ENCODE data around the gene UMAD1. TPM values are rescaled to one million over a fixed set of nuclear protein-coding genes. Genes with fewer than 3 reads are reported as not detected.

Gene UMAD1
- total RNA-seq, 2 experiments from 2014 or later = 11.0 to 15.3 TPM

DNA sequence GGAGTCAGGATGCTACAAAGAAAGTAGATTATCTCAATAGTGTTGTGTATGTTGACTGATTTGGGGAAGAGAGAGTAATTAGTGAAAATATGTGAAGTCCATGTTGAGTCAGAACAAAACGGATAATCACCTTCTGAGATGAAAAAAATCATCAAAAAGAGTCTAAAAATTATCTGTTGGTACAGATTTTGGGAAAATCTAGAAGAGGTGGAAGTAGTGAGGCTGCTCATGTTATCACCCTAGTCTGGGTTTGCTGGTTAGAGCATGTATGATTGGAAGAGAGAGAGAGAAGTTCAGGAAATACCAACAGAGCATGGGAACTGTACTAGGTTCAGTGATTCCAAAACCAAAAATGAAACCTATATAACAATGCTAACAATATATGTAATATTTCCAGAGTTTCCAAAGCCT, 65.6 kb downstream of the UMAD1 start:
- H3K36me3 ChIP-seq (ENCODE audit: insufficient read depth, low read length) = no peaks in the 10 kb centered on the region
- no peak overlapping the region for H3K4me3 ChIP-seq (ENCODE audit: low read length)
- no peaks in the 10 kb centered on the region for H3K27me3 Mint-ChIP-seq
- H3K4me1 Mint-ChIP-seq (ENCODE audit: low read depth) = peaks cover 26% of the 10 kb centered on the region
- TF ChIP-seq, protein P1, sequence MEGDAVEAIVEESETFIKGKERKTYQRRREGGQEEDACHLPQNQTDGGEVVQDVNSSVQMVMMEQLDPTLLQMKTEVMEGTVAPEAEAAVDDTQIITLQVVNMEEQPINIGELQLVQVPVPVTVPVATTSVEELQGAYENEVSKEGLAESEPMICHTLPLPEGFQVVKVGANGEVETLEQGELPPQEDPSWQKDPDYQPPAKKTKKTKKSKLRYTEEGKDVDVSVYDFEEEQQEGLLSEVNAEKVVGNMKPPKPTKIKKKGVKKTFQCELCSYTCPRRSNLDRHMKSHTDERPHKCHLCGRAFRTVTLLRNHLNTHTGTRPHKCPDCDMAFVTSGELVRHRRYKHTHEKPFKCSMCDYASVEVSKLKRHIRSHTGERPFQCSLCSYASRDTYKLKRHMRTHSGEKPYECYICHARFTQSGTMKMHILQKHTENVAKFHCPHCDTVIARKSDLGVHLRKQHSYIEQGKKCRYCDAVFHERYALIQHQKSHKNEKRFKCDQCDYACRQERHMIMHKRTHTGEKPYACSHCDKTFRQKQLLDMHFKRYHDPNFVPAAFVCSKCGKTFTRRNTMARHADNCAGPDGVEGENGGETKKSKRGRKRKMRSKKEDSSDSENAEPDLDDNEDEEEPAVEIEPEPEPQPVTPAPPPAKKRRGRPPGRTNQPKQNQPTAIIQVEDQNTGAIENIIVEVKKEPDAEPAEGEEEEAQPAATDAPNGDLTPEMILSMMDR (IDR thresholded peaks at IDR 0.05) = no peak
- H3K9me3 ChIP-seq (ENCODE audit: control insufficient read depth in 1 of 2, insufficient read depth in 1 of 2, low read length in 2 of 2) = no peaks in the 10 kb centered on the region
- peaks cover 9% of the 10 kb centered on the region for H3K36me3 Mint-ChIP-seq (ENCODE audit: low read depth)
- DNase-seq = no peak
- no peak for ATAC-seq (ENCODE audit: poor library complexity)
- ChIA-PET CTCF (no interaction called here), POLR2A (no interaction called here)
- H3K27ac ChIP-seq (ENCODE audit: low read depth in 1 of 2, low read length in 2 of 2) = no peak overlapping the region
- no peak overlapping the region for H3K4me3 Mint-ChIP-seq
- intact Hi-C loops (cut with DNase I, micrococcal nuclease) = no loop called here
- H3K9me3 Mint-ChIP-seq = no peaks in the 10 kb centered on the region
- no peaks in the 10 kb centered on the region for H3K27me3 ChIP-seq (ENCODE audit: control insufficient read depth in 1 of 2, insufficient read depth in 2 of 2, low read length in 2 of 2)
- no peaks in the 10 kb centered on the region for H3K4me1 ChIP-seq (ENCODE audit: insufficient read depth, low read length)
- H3K27ac Mint-ChIP-seq = no peak overlapping the region

DNA sequence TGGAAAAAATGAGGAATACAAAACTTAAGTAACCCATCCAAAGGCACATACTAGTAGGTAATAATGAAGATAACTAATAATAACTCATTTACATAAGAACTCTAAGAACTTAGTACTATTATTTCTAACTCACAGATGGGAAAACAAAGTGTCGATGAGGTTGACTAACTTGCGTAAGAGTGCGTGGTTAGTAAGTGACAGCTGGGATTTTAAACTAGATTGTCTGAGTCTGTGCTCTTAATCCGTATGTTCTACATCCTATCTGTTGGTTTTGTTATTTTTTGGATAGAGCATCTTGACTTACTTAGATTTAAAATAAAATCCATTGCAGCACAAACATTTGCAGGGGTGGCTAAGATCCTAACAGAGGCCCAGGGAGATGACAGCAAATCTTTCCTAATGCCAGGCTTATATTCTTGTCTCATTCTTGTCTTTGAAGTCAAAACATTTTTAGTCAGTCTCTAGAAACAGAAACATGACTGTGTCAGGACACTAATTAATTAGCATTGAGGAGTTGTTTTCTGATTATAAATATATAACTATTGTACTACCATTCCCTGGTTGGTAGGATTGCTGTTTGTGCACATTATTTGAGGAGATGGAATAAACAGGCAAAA, 66.1 kb downstream of the UMAD1 start:
- Mint-ChIP-seq H3K4me3 (no peak overlapping the region), H3K4me1 (ENCODE audit: low read depth) (peaks cover 21% of the 10 kb centered on the region), H3K27me3 (no peaks in the 10 kb centered on the region), H3K9me3 (no peaks in the 10 kb centered on the region), H3K36me3 (ENCODE audit: low read depth) (peaks cover 7% of the 10 kb centered on the region), H3K27ac (no peak overlapping the region)
- TF ChIP-seq, protein P1 (IDR thresholded peaks at IDR 0.05) = no peak
- no peaks in the 10 kb centered on the region for H3K27me3 ChIP-seq (ENCODE audit: control insufficient read depth in 1 of 2, insufficient read depth in 2 of 2, low read length in 2 of 2)
- CTCF ChIA-PET = no interaction called here
- no peak overlapping the region for H3K4me3 ChIP-seq (ENCODE audit: low read length)
- ATAC-seq (ENCODE audit: poor library complexity) (no peak), DNase-seq (no peak)
- H3K4me1 ChIP-seq (ENCODE audit: insufficient read depth, low read length) = no peaks in the 10 kb centered on the region
- H3K27ac ChIP-seq (ENCODE audit: low read depth in 1 of 2, low read length in 2 of 2) = no peak overlapping the region
- no peaks in the 10 kb centered on the region for H3K9me3 ChIP-seq (ENCODE audit: control insufficient read depth in 1 of 2, insufficient read depth in 1 of 2, low read length in 2 of 2)
- POLR2A ChIA-PET = no interaction called here
- intact Hi-C loops (cut with DNase I, micrococcal nuclease) = no loop called here
- no peaks in the 10 kb centered on the region for H3K36me3 ChIP-seq (ENCODE audit: insufficient read depth, low read length)

DNA sequence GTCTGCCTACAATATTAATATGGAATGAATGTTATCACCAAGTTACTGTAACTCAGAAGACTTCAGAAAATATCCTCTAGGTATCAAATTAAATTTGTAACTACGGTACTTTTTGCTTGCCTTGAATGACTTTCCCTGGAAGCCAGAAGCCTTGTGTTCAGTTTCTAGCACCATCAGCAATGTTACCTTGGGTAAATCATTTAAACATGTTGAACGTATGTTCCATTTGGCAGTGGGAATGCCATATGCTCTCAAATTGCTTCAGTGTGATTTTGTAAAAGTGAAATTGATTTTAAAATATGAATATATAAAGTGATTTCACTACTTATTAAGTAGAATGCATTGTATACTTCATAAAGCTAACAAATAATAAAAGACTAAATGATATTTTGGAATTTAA, 66.7 kb downstream of the UMAD1 start:
- CTCF ChIA-PET = no interaction called here

More for the DNA sequence above, 66.7 kb downstream of the UMAD1 start:
- Histone ChIP-seq H3K36me3 (ENCODE audit: insufficient read depth, low read length) (no peaks in the 10 kb centered on the region), H3K4me3 (ENCODE audit: low read length) (no peak overlapping the region), H3K9me3 (ENCODE audit: control insufficient read depth in 1 of 2, insufficient read depth in 1 of 2, low read length in 2 of 2) (no peaks in the 10 kb centered on the region), H3K27ac (ENCODE audit: low read depth in 1 of 2, low read length in 2 of 2) (no peak overlapping the region), H3K4me1 (ENCODE audit: insufficient read depth, low read length) (no peaks in the 10 kb centered on the region), H3K27me3 (ENCODE audit: control insufficient read depth in 1 of 2, insufficient read depth in 2 of 2, low read length in 2 of 2) (no peaks in the 10 kb centered on the region)
- TF ChIP-seq, protein P1 (IDR thresholded peaks at IDR 0.05) = no peak
- no peak overlapping the region for H3K4me3 Mint-ChIP-seq
- H3K4me1 Mint-ChIP-seq (ENCODE audit: low read depth) = peaks cover 18% of the 10 kb centered on the region
- no peak overlapping the region for H3K27ac Mint-ChIP-seq
- ATAC-seq (ENCODE audit: poor library complexity) (no peak), DNase-seq (no peak)
- no peaks in the 10 kb centered on the region for H3K27me3 Mint-ChIP-seq
- POLR2A ChIA-PET = no interaction called here
- no peaks in the 10 kb centered on the region for H3K9me3 Mint-ChIP-seq
- H3K36me3 Mint-ChIP-seq (ENCODE audit: low read depth) = peaks cover 4% of the 10 kb centered on the region
- intact Hi-C loops (cut with DNase I, micrococcal nuclease) = no loop called here

All from CD4-positive, alpha-beta T cell (primary cell).